DMS153 treated with DMSO at 0.1 percent for 48 hours (cell line): ENCODE measurements around the gene ESYT2.
A peak's percentile ranks its signal among the peaks of the same experiment; 100 is the strongest.
"Not testable (repeated sequence)": the region's sequence is repeated elsewhere in the genome, so short reads cannot be mapped to it uniquely, and the experiment has no call there.

Experiments
- DNase-seq: peaks from one replicate; lab custom pipeline; 2025; ENCODE audit not compliant: unreplicated experiment; lab: John Stamatoyannopoulos, UW

ESYT2 gene, protein sequence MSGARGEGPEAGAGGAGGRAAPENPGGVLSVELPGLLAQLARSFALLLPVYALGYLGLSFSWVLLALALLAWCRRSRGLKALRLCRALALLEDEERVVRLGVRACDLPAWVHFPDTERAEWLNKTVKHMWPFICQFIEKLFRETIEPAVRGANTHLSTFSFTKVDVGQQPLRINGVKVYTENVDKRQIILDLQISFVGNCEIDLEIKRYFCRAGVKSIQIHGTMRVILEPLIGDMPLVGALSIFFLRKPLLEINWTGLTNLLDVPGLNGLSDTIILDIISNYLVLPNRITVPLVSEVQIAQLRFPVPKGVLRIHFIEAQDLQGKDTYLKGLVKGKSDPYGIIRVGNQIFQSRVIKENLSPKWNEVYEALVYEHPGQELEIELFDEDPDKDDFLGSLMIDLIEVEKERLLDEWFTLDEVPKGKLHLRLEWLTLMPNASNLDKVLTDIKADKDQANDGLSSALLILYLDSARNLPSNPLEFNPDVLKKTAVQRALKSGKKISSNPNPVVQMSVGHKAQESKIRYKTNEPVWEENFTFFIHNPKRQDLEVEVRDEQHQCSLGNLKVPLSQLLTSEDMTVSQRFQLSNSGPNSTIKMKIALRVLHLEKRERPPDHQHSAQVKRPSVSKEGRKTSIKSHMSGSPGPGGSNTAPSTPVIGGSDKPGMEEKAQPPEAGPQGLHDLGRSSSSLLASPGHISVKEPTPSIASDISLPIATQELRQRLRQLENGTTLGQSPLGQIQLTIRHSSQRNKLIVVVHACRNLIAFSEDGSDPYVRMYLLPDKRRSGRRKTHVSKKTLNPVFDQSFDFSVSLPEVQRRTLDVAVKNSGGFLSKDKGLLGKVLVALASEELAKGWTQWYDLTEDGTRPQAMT

DNA sequence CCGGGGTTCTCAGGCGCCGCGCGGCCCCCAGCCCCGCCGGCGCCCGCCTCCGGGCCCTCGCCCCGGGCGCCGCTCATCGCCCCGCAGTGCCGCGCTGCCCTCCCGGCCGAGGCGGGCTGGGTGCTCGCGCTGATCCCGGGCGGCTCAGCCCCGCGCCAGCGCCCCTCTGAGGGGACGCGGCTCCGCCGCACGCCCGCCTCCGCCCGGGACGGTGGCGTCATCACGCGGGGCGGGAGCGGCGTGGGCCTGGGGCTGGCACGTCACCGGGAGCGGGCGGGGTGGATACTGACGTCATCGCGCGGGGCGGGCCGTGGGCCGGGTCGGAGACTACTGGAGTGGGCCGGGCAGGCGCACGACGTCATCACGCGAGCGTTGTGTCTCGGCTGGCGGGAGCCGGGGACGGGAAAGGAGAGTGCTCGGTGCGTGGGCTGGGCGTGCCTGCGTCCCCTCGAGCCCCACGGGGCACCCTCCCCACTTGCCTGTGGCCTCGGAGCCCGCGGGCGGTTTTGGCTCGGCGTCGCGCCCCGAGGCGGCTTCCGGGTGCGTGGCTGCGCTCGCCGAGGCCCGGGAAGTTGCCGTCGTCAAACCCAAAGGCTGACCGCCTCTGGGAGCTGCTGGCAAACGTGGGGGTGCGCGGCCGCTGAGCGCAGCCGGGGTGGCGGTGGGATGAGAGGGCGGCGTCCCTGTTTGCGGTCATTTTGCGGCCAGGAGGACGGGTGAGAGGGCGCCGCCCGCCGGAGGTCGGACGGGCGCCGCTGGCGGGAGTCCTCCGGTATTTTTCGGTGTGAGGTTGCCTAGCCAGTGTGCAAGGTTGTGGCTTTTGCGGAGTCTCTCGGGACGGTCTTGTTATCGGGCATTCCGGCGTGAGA is at the start of gene ESYT2:
ESYT2 (minus strand) TSS at position 168 of the 869 bp plus-strand sequence; CDS start at position 77, 91 bp downstream.
- DNase-seq = peak; percentile 85

DNA sequence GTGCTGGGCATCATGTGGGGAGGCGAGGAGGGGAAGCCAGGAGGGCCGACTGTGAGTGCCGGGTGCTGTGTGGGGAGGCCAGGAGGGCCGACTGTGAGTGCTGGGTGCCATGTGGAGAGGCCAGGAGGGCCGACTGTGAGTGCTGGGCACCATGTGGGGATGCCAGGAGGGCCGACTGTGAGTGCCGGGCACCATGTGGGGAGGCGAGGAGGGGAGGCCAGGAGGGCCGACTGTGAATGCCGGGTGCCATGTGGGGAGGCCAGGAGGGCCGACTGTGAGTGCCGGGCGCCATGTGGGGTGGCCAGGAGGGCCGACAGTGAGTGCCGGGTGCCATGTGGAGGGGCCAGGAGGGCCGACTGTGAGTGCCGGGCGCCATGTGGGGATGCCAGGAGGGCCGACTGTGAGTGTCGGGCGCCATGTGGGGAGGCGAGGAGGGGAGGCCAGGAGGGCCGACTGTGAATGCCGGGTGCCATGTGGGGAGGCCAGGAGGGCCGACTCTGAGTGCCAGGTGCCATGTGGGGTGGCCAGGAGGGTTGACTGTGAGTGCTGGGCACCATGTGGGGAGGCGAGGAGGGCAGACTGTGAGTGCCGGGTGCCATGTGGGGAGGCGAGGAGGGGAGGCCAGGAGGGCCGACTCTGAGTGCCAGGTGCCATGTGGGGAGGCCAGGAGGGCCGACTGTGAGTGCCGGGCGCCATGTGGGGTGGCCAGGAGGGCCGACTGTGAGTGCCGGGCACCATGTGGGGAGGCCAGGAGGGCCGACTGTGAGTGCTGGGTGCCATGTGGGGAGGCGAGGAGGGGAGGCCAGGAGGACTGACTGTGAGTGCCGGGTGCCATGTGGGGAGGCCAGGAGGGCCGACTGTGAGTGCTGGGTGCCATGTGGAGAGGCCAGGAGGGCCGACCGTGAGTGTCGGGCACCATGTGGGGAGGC is 49.1 kb upstream of the ESYT2 start:
- DNase-seq = not testable (repeated sequence)

DNA sequence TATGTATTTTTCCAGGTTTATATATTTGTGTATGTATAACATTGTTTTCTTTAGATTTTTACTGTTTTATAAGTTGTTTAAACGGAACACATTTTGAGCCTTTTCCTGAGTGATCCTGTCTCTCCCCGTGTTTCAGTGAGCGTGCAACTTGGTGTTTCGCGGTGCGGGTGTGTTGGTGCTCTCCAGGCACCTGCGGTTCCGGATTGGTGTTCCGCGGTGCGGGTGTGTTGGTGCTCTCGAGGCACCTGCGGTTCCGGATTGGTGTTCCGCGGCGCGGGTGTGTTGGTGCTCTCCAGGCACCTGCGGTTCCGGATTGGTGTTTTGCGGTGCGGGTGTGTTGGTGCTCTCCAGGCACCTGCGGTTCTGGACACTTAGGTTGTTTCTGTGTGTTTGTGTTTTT is 47.7 kb upstream of the ESYT2 start:
- DNase-seq = no peak

DNA sequence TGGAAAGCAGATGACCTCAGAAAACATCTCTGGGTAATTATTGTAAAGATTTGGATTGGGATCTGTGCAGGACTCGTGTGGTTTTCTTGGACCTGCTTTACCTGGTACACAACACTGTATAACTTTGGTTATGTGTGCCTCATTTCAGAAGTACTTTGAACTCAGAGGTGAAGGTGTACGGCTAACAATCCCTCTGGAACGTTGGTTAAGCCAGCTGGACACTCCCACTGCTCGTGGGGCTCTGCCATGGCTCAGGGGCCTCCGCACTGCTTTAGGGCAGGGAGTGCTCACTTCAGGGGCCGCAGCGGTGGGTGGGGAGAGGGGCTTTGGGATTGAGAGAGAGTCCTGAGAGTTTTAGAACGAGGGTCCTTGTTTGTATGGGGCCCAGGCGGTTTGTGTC is 40.6 kb upstream of the ESYT2 start:
- no peak for DNase-seq

DNA sequence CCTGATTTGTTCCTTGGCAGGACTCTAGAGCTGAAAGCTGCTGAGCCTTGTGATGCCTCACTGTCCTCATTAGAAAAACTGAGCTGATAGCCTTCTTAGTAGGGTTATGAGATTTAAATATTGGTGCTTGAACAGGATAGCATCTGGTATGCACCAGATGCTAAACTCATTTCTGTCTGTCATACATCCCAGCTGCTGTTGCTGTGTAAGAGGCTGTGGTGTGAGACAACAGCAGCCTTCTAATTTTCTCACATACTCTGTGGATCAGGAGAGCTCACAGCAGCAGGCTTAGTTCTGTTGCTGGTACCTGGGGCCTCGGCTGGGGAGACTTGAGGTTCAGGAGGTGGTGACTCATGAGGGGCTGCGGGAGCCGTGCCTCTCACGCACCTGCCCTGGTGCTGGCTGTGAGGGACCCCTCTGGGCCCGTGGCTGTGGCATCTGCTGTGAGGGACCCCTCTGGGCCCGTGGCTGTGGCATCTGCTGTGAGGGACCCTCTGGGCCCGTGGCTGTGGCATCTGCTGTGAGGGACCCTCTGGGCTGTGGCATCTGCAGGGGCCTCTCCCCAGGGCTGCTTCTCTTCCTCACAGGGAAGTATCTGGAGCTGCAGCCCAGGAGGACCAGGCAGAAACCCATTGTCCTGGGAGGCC is 39.6 kb upstream of the ESYT2 start:
- DNase-seq = no peak

DNA sequence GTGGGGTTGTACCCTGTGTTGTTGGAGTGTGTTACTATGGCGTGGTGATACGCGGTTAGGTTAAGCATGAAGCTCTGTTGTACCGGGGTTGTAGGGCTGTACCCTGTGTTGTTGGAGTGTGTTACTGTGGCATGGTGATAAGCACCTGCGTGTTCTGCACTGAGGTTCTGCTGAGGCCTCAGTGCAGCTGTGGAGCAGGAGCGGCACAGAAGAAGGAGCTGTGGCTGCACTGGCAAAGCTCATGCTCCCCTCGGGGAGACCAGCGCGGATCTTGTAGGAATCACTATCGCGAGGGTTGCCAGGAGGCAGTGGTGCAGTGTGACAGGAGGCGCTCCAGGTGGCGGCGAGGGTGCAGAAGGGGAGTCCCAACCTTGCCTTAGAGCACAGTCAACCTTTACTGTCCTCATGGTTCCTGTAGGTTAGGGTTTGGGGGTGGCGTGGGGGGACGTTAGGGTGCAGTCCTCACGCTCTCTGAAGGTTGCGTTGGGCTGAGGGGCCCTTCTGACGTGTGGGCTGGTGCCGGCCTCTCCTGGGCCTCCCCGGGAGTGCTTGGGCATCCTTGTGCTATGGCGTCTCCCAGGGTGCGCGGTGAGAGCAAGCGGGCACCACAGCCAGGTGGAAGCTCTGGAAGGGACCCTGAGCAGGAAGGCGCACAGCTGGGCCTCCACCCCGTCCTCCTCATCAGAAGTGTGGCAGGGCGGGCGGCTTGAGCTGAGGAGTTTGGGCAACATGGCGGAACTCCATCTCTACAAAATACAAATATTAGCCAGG is 38.1 kb upstream of the ESYT2 start:
- no peak for DNase-seq

DNA sequence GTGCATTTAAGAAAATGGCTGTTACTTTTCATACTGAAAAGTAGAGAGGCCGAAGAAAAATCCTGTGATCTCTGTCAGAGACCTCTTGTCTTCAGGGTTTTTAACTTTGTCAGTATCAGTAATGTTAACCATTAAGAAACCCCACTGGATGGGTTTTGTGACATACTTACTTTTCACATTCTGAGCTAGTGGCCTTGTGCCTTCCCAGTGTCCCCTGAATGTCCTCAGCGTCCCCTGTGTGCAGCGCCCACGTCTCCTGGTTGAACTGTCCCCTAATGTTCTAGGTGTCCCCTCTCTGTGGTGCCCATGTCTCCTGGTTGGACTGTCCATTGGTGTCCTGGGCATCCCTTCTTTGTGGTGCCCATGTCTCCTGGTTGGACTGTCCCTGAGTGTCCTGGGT is 36.7 kb upstream of the ESYT2 start:
- DNase-seq = no peak

DNA sequence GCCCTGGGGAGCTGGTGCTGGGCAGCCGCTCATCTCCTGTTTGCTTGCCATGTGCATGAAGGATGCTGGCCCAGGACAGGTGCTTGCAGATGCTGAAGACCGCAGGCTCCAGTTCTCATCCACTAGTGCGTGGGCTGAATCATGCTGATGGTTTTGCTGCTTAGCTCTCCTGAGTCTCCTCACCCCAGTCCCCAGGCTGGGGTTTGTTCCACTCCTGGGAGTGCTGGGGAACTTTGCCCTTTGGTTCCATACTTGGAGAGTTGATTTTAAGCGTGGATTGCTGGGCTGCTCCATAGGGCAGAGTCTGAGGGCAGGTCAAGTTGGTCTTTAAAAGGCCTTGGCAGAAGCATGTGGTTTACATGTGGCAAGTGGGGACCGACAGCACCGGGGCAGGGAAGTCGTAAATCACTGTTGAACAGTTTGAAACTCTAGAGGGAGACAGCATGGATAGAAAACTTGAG is 36.2 kb upstream of the ESYT2 start:
- DNase-seq = no peak

DNA sequence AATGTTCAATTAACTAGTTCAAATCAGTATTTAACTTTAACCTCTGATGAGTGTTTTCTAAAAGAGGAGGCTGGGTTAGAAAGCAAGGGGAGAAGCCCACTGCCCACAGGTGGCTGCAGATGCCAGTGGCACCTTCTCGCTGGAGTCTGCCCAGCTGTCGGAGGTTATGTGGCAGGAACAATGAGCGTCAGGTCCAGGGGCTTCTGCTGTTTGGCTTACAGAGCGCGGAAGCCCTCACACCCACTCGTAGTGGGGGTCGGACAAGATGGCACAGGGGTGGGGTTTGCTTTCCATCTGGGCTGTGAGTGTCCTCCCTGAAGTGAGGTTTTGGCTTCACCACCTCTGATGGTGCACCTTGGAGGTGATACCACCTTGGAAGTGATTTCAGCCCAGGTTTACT is 35.5 kb upstream of the ESYT2 start:
- DNase-seq = no peak

DNA sequence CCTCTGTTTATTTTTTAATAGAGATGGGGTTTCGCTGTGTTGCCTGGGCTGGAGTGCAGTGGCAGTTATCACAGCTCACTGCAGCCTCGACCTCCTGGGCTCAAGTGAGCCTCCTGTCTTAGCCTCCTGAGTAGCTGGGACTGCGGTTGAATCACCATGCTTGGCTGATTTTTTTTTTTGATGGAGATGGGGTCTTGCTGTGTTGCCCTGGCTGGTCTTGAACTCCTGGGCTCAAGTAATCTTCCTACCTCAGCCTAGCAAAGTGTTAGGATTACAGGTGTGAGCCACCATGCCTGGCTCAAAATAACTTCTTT is 35.2 kb upstream of the ESYT2 start:
- DNase-seq = no peak

DNA sequence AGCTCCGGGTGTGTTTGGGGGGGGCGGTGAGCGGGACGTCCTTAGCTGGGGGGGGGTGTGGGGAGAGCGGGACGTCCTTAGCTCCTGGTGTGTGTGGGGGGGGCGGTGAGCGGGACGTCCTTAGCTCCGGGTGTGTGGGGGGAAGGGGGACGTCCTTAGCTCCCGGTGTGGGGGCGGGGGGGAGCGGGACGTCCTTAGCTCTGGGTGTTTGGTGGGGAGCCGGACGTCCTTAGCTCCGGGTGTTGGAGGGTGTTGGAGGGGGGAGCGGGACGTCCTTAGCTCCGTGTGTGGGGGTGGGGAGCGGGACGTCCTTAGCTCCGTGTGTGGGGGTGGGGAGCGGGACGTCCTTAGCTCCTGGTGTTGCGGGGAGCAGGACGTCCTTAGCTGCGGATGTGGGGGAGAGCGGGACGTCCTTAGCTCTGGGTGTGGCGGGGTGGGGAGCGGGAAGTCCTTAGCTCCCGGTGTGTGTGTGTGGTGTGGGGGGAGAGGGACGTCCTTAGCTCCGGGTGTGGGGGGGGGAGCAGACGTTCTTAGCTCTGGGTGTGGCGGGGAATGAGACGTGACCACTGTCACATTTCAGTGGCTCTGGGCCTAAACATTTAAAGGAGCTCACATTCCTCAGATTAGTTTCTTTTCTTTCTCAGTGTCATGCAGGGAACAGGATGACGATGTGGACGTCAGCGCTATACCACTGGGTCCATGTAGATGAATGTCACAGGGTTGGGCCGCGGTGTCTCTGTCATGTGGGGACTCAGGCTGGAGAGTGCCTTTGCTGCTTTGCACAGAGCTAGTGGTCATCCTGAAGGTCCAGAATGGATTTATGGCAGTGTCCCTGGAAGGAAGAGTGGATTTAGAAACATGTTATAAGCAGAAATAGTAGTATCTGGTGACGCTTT is 34.5 kb upstream of the ESYT2 start:
- no peak for DNase-seq

DNA sequence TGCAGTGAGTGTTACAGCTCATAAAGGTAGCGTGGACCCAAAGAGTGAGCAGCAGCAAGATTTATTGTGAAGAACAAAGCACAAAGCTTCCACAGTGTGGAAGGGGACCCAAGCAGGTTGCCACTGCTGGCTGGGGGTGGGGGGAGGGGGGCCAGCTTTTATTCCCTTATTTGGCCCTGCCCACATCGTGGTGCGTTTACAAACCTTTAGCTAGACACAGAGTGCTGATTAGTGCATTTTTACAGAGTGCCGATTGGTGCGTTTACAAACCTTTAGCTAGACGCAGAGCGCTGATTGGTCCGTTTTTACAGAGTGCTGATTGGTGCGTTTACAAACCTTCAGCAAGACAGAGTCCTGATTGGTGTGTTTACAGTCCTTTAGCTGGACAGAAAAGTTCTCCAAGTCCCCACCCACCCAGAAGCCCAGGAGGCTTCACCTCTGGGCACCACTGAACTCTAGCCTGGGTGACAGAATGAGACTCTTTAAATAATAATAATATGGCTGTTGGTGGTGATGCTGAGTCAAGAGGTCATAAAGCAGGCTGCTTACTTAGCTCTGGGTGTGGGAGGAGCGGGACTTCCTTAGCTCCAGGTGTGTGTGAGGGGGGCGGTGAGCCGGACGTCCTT is 33.8 kb upstream of the ESYT2 start:
- DNase-seq = not testable (repeated sequence)

DNA sequence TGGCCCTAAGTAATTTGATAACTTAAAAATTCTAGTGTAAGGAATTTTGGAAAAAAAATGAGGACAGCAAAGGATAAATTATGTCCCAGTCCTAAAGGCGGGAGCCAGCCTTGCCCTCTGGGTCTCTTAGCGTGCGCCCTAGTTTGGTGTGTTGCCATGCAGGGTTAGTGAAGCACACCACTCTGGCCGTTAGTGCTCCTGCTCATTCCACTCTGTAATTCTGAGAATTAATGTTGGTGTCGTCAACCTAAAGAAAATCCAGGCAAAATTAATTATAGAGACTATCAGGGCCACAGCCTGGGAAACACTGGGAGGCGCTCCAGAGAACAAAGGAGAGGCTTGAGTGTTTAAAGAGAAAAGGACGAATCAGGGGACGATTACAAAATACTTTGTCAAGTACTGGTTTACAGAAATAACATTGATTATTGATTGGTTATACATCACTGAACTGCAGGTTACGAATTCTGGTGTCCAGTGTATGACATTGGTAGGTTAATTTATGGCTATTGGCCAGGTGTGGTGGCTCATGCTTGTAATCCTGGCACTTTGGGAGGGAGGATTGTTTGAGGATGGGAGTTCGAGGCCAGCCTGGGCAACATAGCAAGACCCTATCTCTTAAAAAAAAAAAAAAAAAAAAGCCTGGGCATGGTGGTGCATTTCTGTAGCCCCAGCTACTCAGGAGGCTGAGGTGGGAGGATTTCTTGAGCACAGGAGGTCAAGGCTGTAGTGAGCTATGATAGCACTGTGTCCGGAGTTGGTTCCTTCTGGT is 32.8 kb upstream of the ESYT2 start:
- DNase-seq = no peak

DNA sequence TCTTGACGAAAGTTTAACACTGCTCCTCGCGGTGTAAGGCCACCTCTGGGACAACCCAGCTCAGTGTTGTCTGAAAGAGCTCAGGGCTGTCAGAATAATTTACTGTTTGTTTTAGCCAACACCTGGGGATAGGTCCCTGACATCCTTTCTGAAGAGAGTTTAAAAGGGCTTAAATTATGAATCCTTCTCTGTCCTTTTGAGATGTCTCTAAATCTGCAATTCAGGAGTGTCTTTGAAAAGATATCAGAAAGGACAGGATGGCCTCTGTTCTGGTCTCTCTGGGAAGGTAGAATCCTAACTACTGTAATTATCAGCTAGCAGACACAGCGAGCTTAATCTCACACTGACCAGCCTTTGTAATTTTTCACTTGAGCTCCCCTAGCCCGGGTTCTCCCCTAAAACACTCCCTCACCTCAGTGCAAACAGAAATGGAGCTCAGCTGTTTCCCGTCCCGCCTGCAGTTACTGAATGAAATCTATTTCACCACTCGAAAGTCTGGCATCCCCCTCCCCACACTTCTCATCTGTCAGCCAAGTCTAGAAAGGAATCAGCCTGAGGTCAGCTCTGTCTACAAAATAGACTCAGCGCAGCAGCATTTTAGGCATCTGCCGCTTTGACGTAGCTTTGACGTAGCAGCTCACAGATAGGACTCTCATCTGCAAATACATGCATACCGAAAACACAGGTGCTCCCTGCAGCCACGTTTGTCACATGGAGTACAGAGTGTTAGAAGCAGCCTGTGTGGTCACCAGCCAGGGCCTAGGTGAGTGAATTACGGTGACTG is 31.9 kb upstream of the ESYT2 start:
- no peak for DNase-seq

DNA sequence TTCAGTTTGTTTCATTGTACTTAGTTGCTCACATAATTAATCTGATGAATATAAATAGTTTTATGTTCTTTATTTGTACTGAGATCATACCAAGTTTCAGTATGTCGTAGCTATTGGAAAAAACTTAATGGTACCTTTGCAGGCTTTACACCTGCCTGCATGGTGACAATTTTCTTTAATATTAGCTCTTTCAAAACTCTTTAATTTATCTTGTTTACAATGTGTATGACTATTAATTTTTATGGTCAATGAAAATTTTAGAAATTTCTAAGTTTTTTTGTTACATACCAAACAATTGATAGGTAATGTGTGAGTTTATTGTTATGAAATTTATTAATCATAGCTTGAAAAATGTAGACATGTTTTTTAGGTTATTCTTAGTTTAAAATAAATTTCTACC is 31.1 kb upstream of the ESYT2 start:
- DNase-seq = no peak
